Lung (tissue), 12 donors: ENCODE measurements around the gene RIBC2. TPM values are rescaled to one million over a fixed set of nuclear protein-coding genes. Genes with fewer than 3 reads are reported as not detected.

ENCODE experiments used
- ATAC-seq: fragments of 200-7000 bp; cut with Tn5 transposase; one replicate; pipeline ENCODE4 v1.9.1; 2020; ENCODE audit warnings: moderate number of reproducible peaks; ENCODE audit not compliant: insufficient read depth, low FRiP score
- DNase-seq, 3 donors: peaks; one replicate each; pipeline ENCODE4 v3.0.0-alpha.2; 2013 to 2017
- H3K27ac ChIP-seq, 2 donors: one replicate each; pipeline ENCODE4 v1.5.1; 2013; ENCODE audit warnings: mild to moderate bottlenecking in 2 of 2, moderate library complexity in 2 of 2, control low read depth in 1 of 2, inconsistent platforms in 1 of 2, low read depth in 1 of 2, low read length in 1 of 2
- H3K27me3 ChIP-seq, 3 donors: one replicate each; pipeline ENCODE4 v1.5.1; 2013; ENCODE audit warnings: low read length in 2 of 3; ENCODE audit not compliant: control insufficient read depth in 3 of 3, insufficient read depth in 3 of 3
- H3K36me3 ChIP-seq, 4 donors: one replicate each; pipeline ENCODE4 v1.5.1; 2013; ENCODE audit warnings: low read length in 4 of 4, mild to moderate bottlenecking in 1 of 4, moderate library complexity in 1 of 4; ENCODE audit not compliant: control insufficient read depth in 4 of 4, insufficient read depth in 4 of 4
- H3K4me1 ChIP-seq, 5 donors: one replicate each; pipeline ENCODE4 v1.5.1; 2013; ENCODE audit warnings: low read length in 5 of 5, mild to moderate bottlenecking in 2 of 5, moderate library complexity in 1 of 5; ENCODE audit not compliant: control insufficient read depth in 5 of 5, insufficient read depth in 5 of 5
- H3K4me3 ChIP-seq: one replicate; pipeline ENCODE4 v1.5.1; 2013; ENCODE audit warnings: mild to moderate bottlenecking, control low read depth, moderate library complexity
- H3K9ac ChIP-seq, 2 donors: one replicate each; pipeline ENCODE4 v1.5.1; 2013; ENCODE audit warnings: low read length in 2 of 2, control low read depth in 1 of 2; ENCODE audit not compliant: insufficient read depth in 1 of 2
- H3K9me3 ChIP-seq, 4 donors: one replicate each; pipeline ENCODE4 v1.5.1; 2013; ENCODE audit warnings: low read length in 3 of 4, mild to moderate bottlenecking in 1 of 4, moderate library complexity in 1 of 4; ENCODE audit not compliant: control insufficient read depth in 4 of 4, insufficient read depth in 3 of 4
- CTCF ChIP-seq: IDR thresholded peaks from 2 replicates; pipeline ENCODE4 v1.5.1; 2012; ENCODE audit warnings: mild to moderate bottlenecking; ENCODE audit errors: control extremely low read depth, extremely low read depth
- WGBS, 2 donors: extraction: QIAGEN DNeasy Blood & Tissue Kit; methylation state at CpG; one replicate each; pipeline ENCODE4 v1.1.7; 2013; 5-methylcytosine and 5-hydroxymethylcytosine counted together
- polyA plus RNA-seq, 2 donors: library from polyadenylated mRNA; stranded (reverse); fragments of 200-250 nt; gene quantifications; one replicate each; pipeline ENCODE4 v1.2.1, GENCODE V29; 2013
- total RNA-seq, 2 donors: library from RNA; depleted of rRNA in 1 of 2; stranded (reverse); fragments of >200 nt in 1 of 2; gene quantifications; one replicate each; pipeline ENCODE4 v1.2.1, GENCODE V29; 2014 to 2021
- donor health status: control.
- donor health status: control.
- donor health status: Bipolar disorder and iron deficiency.
- donor health status: healthy.
- donor health status: DM: yes; HTN: yes; CAD: no.

RIBC2 gene
- total and polyA plus RNA-seq, 4 donors, result 2.8 to 8.1 (median 5.7) TPM

- no peaks in the 10 kb centered on the region for H3K36me3 ChIP-seq
- TF ChIP-seq CTCF, result no peak
- H3K4me1 ChIP-seq, result no peaks in the 10 kb centered on the region
- DNase-seq (no peak), ATAC-seq (no peak)
- H3K9ac ChIP-seq, result no peak overlapping the region
- 90 to 98% methylated on average over 9 of the region's 9 CpGs for WGBS, 2 donors
- H3K27ac ChIP-seq, result no peak overlapping the region
- peaks cover 0 to 9% (median 2%) of the 10 kb centered on the region in 4 donors for H3K9me3 ChIP-seq
- no peak overlapping the region for H3K4me3 ChIP-seq
- no peaks in the 10 kb centered on the region for H3K27me3 ChIP-seq
Measured at GRCh38 chr22:45426387-45426786, 12.9 kb downstream of the RIBC2 start.

DNA sequence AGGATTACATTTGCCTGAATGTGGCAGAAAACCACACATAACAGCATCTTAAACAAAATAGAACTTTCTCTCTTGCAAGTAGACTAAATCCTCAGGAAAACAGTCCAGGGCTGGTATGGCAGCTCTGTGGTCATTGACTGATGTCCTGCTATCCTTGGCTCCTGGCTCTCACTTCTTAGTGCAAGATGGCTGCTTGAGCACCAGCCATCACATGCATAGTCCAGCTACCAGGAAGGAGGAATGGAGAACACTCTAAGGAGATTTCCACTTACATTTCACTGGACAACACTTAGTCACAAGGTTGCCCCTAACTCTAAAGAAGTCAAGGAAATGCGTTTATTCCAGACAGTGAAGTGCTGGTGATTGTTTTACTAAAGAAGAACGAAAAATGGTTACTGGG, 13.6 kb downstream of the RIBC2 start:
- 76 to 77% methylated on average over 2 of the region's 2 CpGs for WGBS, 2 donors
- Histone ChIP-seq H3K27me3 (no peaks in the 10 kb centered on the region), H3K4me1 (no peaks in the 10 kb centered on the region), H3K36me3 (no peaks in the 10 kb centered on the region), H3K9ac (no peak overlapping the region), H3K4me3 (no peak overlapping the region), H3K27ac (no peak overlapping the region), H3K9me3 (peaks cover 0 to 9% (median 2%) of the 10 kb centered on the region in 4 donors)
- no peak for TF ChIP-seq CTCF
- DNase-seq (no peak), ATAC-seq (no peak)

DNA sequence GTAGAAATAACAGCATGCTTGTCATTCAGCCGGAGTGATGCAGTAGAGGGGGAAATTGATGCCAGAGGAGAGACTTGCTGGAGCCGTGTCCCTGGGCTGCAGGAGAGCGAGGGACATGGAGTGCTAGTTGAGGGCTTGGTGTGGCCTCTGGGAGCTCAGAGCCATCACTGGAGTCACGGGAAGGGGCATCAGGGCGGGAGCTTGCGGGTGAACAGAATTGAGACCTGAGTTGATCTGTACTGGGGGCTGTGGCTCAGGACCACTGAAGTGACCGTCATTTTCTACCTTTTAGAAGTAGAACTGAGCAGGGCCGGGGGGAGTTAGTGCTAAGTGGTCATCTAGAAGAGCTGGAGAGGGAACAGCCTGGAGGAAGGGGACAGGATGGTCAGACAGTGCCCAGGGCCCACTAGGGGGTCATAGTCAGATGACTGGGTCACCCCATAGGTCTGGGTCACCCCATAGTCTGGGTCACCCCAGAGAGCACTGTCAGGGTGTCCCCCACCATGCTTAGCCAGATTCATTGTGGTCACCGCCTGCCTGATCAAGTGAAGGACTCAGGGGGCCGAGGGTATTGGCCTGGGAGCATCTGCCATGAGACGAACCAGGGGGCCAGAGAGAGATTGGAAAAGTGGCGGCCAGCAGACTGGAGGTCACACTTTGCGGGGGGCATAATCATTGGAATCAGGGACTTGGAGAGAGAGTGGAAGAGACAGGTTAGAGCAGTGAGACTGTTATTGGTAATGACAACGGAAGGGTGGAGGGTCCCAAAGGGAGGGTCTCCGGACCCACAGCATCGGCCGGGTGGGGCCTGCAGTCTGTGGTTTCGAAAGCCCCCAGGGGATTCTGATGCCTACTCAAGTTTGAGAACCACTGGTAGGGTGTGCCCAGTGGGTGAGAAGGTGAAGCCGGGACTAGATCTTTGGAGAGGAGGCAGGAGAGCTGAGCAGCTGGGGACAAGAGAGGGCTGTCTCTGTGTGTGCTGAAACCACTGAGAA, 15.2 kb downstream of the RIBC2 start:
- WGBS, 2 donors, result 93 to 94% methylated on average over 19 of the region's 19 CpGs
- Histone ChIP-seq H3K27me3 (no peaks in the 10 kb centered on the region), H3K36me3 (no peaks in the 10 kb centered on the region), H3K4me3 (no peak overlapping the region), H3K9ac (no peak overlapping the region), H3K27ac (no peak overlapping the region), H3K4me1 (no peaks in the 10 kb centered on the region), H3K9me3 (peaks cover 0 to 9% (median 2%) of the 10 kb centered on the region in 4 donors)
- ATAC-seq (no peak), DNase-seq (peak in 1 of 3 donors; percentile 7)
- TF ChIP-seq CTCF, result no peak
